SIG-M5 treated with dmso at 0.1 percent for 504 hours (cell line): ENCODE results near the gene CHIC2.
"Not testable (repeated sequence)": the region's sequence is repeated elsewhere in the genome, so short reads cannot be mapped to it uniquely, and the experiment has no call there.

Source experiments
- DNase-seq: peaks from one replicate; lab custom pipeline; 2025; ENCODE audit not compliant: unreplicated experiment; lab: John Stamatoyannopoulos, UW

CHIC2 gene

GRCh38 chr4:54064317-54065111 lies at the start of gene CHIC2:
CHIC2 (minus strand) TSS chr4:54064605; CDS start chr4:54064300, 305 bp downstream.
- DNase-seq = peak; percentile 89

- not testable (repeated sequence) for DNase-seq
These were observed 48.8 kb upstream of the CHIC2 start for GRCh38 chr4:54113206-54113605.

- no peak for DNase-seq
These were observed 45.6 kb upstream of the CHIC2 start for GRCh38 chr4:54110019-54110416.

GRCh38 chr4:54109241-54110018 lies 45.0 kb upstream of the CHIC2 start:
- no peak for DNase-seq

GRCh38 chr4:54107951-54108748 lies 43.7 kb upstream of the CHIC2 start:
- DNase-seq = no peak

- DNase-seq = peak; percentile 34
These were observed 40.5 kb upstream of the CHIC2 start for GRCh38 chr4:54104907-54105306.

GRCh38 chr4:54103190-54103574 lies 38.8 kb upstream of the CHIC2 start:
- DNase-seq = no peak

- no peak for DNase-seq
These were observed 38.2 kb upstream of the CHIC2 start for GRCh38 chr4:54102531-54103106.

GRCh38 chr4:54101190-54102041 lies 37.0 kb upstream of the CHIC2 start:
- DNase-seq = no peak

- no peak for DNase-seq
These were observed 36.3 kb upstream of the CHIC2 start for GRCh38 chr4:54100595-54101189.

- DNase-seq = no peak
These were observed 35.6 kb upstream of the CHIC2 start, which contains the start of gene GSX2 for GRCh38 chr4:54099748-54100574. GSX2 (plus strand) TSS chr4:54100163; CDS start chr4:54100345, 182 bp downstream.

GRCh38 chr4:54099287-54099747 lies 34.9 kb upstream of the CHIC2 start:
- DNase-seq = no peak

GRCh38 chr4:54098375-54098774 lies 34.0 kb upstream of the CHIC2 start:
- no peak for DNase-seq

GRCh38 chr4:54097152-54097551 lies 32.7 kb upstream of the CHIC2 start:
- no peak for DNase-seq

DNA sequence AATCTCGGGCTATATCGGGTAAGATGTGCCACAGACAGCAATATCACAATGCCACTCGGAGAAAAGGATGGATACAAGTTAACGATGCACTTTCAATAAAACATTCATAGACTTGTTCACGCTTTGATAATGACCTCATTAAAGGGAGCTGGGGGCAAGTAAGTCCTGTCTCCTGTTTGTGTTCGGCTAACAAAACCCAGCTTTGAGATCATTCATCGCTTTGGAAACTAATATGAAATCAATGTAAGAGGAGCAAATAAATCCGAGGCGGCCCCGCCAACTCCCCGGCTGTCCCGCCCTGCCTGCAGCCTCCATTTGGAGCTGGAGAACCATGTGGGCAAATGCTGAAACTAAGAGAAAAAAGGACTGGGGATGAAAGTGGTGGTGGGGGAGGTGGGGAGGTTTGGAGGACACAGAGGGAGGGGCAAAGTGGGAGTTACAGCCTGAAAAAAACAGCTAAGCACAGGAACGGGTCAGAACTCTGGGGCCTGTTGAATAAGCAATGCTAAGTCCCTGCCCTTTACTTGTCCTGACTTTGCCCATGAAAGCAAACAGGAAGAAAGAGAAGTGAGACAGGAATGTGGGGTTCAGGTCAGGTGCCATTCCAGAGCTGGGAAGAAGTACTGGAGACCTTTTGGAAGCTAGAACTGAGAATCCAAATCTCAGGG lies 32.0 kb upstream of the CHIC2 start:
- no peak for DNase-seq

- DNase-seq = no peak
These were observed 30.9 kb upstream of the CHIC2 start for GRCh38 chr4:54095110-54095825.

GRCh38 chr4:54094451-54094850 lies 30.0 kb upstream of the CHIC2 start:
- no peak for DNase-seq
